NCI-H748 (cell line): ENCODE measurements around the gene COQ4.
A peak's percentile ranks its signal among the peaks of the same experiment; 100 is the strongest.
"Not testable (repeated sequence)": the region's sequence is repeated elsewhere in the genome, so short reads cannot be mapped to it uniquely, and the experiment has no call there.

Experiments
- DNase-seq: peaks from one replicate; lab custom pipeline; 2025; ENCODE audit not compliant: unreplicated experiment; lab: John Stamatoyannopoulos, UW

Gene COQ4

GRCh38 chr9:128322404-128323211, at the start of gene COQ4, which contains the start of gene TRUB2:
Gene COQ4, plus strand, starts transcription at chr9:128322839. Its CDS starts 20 bp downstream, at chr9:128322859.
Gene TRUB2, minus strand, starts transcription at chr9:128322447. Its CDS starts 39 bp downstream, at chr9:128322408.
- peak; percentile 96 for DNase-seq

- no peak for DNase-seq
Observed at GRCh38 chr9:128274245-128274644, 48.4 kb upstream of the COQ4 start.

GRCh38 chr9:128275198-128276007, 47.2 kb upstream of the COQ4 start, which contains the start of gene GOLGA2:
Gene GOLGA2, minus strand, starts transcription at chr9:128276007. Its CDS starts 31 bp downstream, at chr9:128275976.
- DNase-seq: peak; percentile 43

DNA sequence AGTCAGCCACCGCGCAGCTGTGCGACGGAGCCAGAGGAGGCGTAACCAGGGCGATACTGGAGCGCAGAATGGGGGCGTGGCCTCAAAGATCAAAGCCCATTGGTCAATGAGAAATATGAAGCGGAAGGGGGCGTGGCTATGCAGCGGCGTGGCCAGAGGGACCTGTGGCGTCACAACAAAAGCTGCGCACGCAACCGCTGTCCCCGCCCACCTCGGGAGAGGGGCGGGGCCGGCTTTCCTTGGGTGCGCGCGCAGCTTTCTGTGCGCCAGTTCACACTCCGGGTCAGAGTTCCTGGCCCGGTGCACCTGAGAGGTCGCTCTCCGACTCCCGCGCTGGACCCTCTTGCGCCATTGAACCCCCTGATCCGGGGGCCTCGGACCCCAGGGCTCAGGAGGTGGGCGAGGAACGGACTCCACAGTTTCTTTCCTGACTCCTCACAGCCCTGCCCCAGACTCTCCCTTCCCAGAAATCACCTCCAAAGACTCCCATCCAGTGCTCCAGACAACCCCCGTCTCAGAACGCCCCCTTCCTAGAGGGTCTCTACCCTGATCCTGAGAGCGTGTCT, 46.5 kb upstream of the COQ4 start, which contains the start of gene SWI5:
TSS of gene SWI5 (plus strand) at position 269 of the 566 bp plus-strand sequence.
- peak; percentile 99 for DNase-seq

DNA sequence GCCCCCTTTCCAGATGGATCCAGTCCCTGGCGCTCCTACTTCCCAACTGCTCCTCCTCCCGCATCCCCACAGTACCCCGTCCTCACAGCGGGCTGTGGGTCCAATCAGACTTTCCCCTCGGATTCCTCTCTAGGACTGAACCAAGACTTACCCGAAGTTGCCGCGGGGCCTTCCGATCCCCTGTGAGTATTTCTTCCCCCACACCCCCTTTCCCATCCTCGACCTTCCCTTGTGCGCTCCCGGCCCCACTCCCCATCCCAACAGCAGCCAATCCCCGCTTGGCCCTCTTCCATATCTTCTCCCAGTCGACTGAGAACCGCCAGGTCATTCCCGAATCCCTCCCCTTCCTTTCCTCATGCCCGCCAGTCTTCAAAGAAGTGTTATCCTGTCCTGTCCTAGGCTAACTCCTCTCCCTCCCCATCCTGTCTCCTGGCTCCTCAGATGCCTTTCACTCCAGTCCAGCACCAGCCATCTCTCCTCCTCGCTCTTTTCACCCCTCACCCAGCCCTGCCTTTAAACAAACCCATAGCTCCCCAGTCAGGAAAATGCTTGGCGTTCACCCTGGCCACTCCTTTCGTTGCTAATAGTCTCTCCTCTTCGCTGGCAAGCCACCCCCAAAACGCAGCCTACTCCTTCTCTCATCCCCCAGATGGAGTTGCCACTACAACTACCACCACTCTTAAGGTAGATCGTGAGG, 45.9 kb upstream of the COQ4 start:
- peak; percentile 43 for DNase-seq

DNA sequence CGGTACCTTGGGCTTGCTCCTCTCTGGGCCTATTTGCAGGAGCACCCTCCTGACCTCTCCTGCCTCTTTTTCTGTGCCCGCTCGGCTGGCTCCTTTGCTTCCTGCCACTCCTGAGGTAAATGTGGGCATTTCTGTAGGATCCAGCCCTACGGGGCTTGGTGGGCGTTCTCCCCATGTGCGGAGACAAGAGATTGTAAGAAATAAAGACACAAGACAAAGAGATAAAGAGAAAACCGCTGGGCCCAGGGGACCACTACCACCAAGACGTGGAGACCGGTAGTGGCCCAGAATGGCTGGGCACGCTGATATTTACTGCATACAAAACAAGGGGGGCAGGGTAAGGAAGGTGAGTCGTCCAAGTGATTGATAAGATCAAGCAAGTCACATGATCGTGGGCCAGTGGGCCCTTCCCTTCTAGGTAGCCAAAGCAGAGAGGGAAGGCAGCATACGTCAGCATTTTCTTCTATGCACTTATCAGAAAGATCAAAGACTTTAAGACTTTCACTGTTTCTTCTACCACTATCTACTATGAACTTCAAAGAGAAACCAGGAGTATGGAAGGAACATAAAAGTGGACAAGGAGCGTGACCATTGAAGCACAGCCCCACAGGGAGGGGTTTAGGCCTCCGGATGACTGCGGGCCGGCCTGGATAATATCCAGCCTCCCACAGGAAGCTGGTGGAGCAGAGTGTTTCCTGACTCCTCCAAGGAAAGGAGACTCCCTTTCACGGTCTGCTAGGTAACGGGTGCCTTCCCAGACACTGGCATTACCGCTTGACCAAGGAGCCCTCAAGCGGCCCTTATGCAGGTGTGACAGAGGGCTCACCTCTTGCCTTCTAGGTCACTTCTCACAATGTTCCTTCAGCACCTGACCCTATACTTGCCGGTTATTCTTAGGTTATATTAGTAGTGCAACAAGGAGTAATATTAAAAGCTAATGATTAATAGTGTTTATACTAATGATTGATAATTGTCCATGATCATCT, 43.3 kb upstream of the COQ4 start:
- not testable (repeated sequence) for DNase-seq

- DNase-seq: no peak
Observed at GRCh38 chr9:128280084-128280622, 42.5 kb upstream of the COQ4 start.

DNA sequence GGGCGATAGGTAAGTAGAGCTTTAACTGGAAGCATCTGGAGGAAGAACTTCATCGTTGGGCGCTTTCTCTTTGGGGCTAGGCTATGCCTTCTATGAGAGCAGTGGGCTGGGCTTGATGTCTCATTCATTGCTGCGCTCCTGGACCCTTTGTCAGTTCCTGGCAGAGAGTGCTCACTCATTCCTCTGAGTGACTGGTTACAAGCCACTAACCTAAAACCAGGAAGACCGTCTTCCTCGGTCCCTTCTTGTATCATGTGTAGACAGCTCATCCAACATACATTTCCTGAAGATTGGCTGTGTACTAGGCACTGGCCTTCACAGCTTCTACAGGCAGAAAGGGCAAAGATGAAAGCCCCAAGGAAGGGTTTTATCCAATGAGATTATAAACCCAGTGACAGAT, 40.1 kb upstream of the COQ4 start:
- DNase-seq: no peak

DNA sequence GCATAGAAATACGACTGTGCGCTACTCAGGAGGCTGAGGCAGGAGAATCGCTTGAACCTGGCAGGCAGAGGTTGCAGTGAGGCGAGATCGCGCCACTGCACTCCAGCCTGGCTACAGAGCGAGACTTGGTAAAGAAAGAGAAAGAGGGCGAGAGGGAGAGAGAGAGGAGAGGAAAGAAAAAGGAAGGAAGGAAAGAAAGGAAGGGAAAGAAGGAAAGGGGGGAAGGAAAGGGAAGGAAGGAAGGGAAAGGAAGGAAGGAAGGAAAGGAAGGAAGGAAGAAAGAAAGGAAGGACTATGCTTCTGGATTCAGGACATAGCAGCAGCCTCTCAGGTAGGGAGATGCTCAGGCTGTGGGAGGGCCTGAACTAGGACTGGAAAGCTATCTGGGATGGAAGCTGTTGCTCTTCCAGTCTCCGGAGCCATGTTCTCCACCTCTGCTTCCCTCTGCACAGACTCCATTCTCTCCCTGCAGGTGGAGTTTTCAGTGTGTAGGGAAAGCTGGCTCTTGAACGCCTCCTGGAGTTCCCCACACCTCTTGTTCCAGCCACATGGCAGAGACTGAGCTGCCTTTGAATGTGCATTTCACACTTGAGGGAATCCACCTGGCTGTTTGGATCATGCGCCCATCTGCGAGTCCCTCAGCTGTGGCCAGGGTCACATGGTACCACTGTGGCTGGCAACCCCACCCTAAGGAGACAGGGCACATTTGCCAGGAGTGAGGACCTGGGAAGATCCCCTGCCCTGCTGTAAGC, 37.4 kb upstream of the COQ4 start:
- no peak for DNase-seq

DNA sequence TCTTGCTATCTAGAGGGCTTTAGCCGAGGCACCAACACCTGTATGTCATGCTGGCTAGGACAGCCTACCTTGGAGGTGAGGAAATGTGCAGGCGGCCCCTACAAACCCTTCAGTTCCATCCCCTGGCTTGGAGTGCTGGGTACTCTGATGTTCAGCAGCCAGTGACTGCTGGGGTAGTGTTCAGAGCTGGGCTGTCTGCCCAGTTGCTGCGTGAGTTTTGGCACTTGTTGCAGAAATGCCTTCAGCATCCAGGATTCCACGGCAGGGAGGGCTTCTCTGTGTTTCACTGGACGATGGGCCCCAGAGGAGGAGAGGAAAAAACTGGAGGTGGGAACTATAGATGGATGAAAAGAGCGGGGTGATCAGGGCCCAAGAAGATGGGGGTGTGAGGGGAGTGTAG, 36.2 kb upstream of the COQ4 start:
- no peak for DNase-seq

- DNase-seq: no peak
Observed at GRCh38 chr9:128288273-128289004, 34.2 kb upstream of the COQ4 start.

- DNase-seq: no peak
Observed at GRCh38 chr9:128292009-128292408, 30.6 kb upstream of the COQ4 start.

GRCh38 chr9:128293091-128293490, 29.5 kb upstream of the COQ4 start:
- DNase-seq: no peak

DNA sequence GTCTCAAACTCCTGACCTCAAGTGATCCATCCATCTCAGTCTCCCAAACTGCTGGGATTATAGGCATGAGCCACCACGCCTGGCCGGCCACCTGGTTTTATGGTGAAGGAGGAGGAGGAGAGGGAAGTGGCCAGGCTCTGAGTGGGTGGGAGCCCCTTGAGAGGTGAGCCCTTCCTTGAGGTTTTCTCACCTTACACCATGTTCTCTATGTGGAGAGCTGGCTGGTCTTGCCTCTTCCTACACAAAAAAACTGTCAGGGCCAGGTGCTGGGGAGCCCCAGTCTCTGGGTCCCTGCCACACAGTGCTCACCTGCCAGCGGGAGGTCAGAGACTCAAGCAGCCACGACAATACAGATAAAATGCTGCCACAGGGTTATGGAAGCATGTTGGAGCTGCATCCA, 28.5 kb upstream of the COQ4 start:
- DNase-seq: no peak

DNA sequence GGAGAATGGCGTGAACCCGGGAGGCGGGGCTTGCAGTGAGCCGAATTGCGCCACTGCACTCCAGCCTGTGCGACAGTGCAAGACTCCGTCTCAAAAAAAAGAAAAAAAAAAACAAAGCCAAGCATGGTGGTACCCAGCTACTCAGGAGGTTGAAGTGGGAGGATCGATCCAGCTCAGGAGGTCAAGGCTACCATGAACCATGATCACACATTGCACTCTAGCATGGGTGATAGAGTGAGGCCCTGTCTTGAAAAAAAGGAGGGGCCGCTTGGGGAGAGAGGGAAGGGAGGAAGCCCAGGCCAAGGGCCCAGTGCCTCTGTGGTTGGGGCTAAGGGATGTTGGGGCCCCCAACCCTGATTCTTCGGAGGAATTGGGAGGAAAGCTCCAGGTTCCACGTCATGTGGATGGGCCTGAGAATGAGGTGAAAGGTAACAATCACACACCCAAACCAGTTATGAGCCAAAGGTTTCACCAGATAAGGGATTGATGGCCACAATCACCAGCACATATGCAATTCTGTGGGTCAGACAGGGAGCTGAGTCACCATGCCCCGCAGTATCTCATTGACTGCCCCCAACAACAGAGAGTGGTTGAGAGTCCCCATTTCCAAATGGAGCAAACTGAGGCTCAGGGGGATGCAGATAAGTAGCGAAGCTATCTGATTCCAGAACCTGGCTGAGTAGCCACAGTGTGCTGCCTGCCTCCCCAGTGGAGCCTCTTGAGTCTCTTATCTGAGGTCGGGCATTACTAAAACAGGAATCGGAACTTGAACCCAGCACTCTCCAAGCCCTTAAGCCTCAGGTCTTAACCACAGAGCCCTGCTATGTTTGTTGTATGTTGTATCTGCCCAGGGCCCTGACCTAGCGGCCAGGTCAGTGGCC, 26.1 kb upstream of the COQ4 start:
- DNase-seq: no peak

GRCh38 chr9:128297221-128297773, 25.3 kb upstream of the COQ4 start:
- no peak for DNase-seq
